Naive thymus-derived CD4-positive, alpha-beta T cell (primary cell): ENCODE data around the gene PEX14. TPM values are rescaled to one million over a fixed set of nuclear protein-coding genes. Genes with fewer than 3 reads are reported as not detected.
A peak's percentile ranks its signal among the peaks of the same experiment; 100 is the strongest.

Experiments used
- ATAC-seq: fragments of 150-1000 bp; cut with Tn5 transposase; 2 replicates; pipeline ENCODE4 v1.10.0; 2021; ENCODE audit warnings: mild to moderate bottlenecking, moderate library complexity
- CTCF ChIA-PET: fragments of 350-600 bp; sonication (Branson Sonifier 250); formaldehyde crosslinking; loops from one replicate; lab custom pipeline; 2021; ENCODE audit warnings: antibody characterized with exemption; lab: Charles Lee
- POLR2A ChIA-PET: fragments of 350-600 bp; sonication (Branson Sonifier 250); formaldehyde crosslinking; loops from one replicate; lab custom pipeline; 2021; ENCODE audit warnings: antibody characterized with exemption, inconsistent platforms; lab: Charles Lee
- DNase-seq, 9 donors: peaks; one replicate each; pipeline versions ENCODE4 v3.0.0 to v3.0.0-alpha.2; 2020 to 2022; ENCODE audit warnings: mixed read lengths in 1 of 9
- H3K27ac ChIP-seq: one replicate; pipeline ENCODE4 v1.7.0; 2013; ENCODE audit warnings: mild to moderate bottlenecking, low read depth, low read length, moderate library complexity
- H3K27me3 ChIP-seq, 2 donors: one replicate each; pipeline ENCODE4 v1.7.0; 2013; ENCODE audit warnings: low read length in 2 of 2, mild to moderate bottlenecking in 2 of 2, moderate library complexity in 2 of 2; ENCODE audit not compliant: control insufficient read depth in 2 of 2, insufficient read depth in 2 of 2
- H3K36me3 ChIP-seq, 3 experiments: 1 replicate in 2 of 3; 2 replicates in 1 of 3; pipeline ENCODE4 v1.7.0; 2013; ENCODE audit warnings: low read length in 3 of 3, mild to moderate bottlenecking in 3 of 3, moderate library complexity in 1 of 3; ENCODE audit not compliant: insufficient read depth in 3 of 3, control insufficient read depth in 2 of 3
- H3K4me1 ChIP-seq, 2 donors: one replicate each; pipeline ENCODE4 v1.7.0; 2013; ENCODE audit warnings: low read length in 2 of 2, mild to moderate bottlenecking in 2 of 2, moderate library complexity in 1 of 2; ENCODE audit not compliant: control insufficient read depth in 2 of 2, insufficient read depth in 2 of 2
- H3K4me3 ChIP-seq: 2 replicates; pipeline ENCODE4 v1.7.0; 2013; ENCODE audit warnings: mild to moderate bottlenecking, low read length
- H3K9me3 ChIP-seq, 3 experiments: 1 replicate in 2 of 3; 2 replicates in 1 of 3; pipeline ENCODE4 v1.7.0; 2013; ENCODE audit warnings: low read length in 3 of 3; ENCODE audit not compliant: control insufficient read depth in 2 of 3
- H3K27ac Mint-ChIP-seq, 9 donors: one replicate each; pipeline ENCODE4 v1.8.0; 2020 to 2022; ENCODE audit warnings: mixed read lengths in 9 of 9, mild to moderate bottlenecking in 8 of 9, moderate library complexity in 5 of 9, inconsistent platforms in 2 of 9
- H3K27me3 Mint-ChIP-seq, 5 donors: one replicate each; pipeline ENCODE4 v1.8.0; 2021 to 2022; ENCODE audit warnings: mixed read lengths in 5 of 5, mild to moderate bottlenecking in 1 of 5
- H3K36me3 Mint-ChIP-seq, 5 donors: one replicate each; pipeline ENCODE4 v1.8.0; 2020 to 2022; ENCODE audit warnings: mixed read lengths in 5 of 5, mild to moderate bottlenecking in 3 of 5, inconsistent platforms in 1 of 5
- H3K4me1 Mint-ChIP-seq, 7 donors: one replicate each; pipeline ENCODE4 v1.8.0; 2020 to 2022; ENCODE audit warnings: mixed read lengths in 7 of 7, mild to moderate bottlenecking in 3 of 7, inconsistent platforms in 1 of 7
- H3K4me3 Mint-ChIP-seq, 10 donors: one replicate each; pipeline ENCODE4 v1.8.0; 2020 to 2022; ENCODE audit warnings: mild to moderate bottlenecking in 10 of 10, mixed read lengths in 10 of 10, moderate library complexity in 6 of 10, inconsistent platforms in 2 of 10
- H3K9me3 Mint-ChIP-seq, 11 donors: one replicate each; pipeline ENCODE4 v1.8.0; 2020 to 2022; ENCODE audit warnings: mixed read lengths in 11 of 11, mild to moderate bottlenecking in 4 of 11, inconsistent platforms in 1 of 11, moderate library complexity in 1 of 11
- intact Hi-C, 2 donors: fragments of 100-400 bp; cut with micrococcal nuclease; formaldehyde crosslinking; loops; one replicate each; pipeline ENCODE4 v1.15.1; 2023
- polyA plus RNA-seq, 2 donors: library from polyadenylated mRNA; unstranded; fragments of 300-500 nt; fragmentation: Illumina TruSeq; gene quantifications; one replicate each; pipeline ENCODE4 v1.2.3, GENCODE V29; 2021
- total RNA-seq, 6 experiments: library from RNA in 5 of 6; stranded (reverse) in 5 of 6; gene quantifications; 1 replicate in 5 of 6; 2 replicates in 1 of 6; pipeline ENCODE4 v1.2.3 and lab custom pipeline; 2021 to 2026

Gene PEX14
- total and polyA plus RNA-seq, 7 experiments from 2014 or later = 3.6 to 27.8 (median 21.3) TPM

GRCh38 chr1:10626791-10627410 lies 152.2 kb downstream of the PEX14 start:
- POLR2A ChIA-PET = no interaction called here
- Histone ChIP-seq H3K4me1 (no peaks in the 10 kb centered on the region), H3K9me3 (no peaks in the 10 kb centered on the region), H3K27ac (no peak overlapping the region), H3K27me3 (no peaks in the 10 kb centered on the region), H3K4me3 (no peak overlapping the region), H3K36me3 (peaks cover 0 to 90% (median 0%) of the 10 kb centered on the region in 3 experiments)
- Mint-ChIP-seq H3K9me3 (no peaks in the 10 kb centered on the region), H3K27ac (no peak overlapping the region), H3K4me3 (no peak overlapping the region), H3K27me3 (no peaks in the 10 kb centered on the region), H3K4me1 (no peaks in the 10 kb centered on the region), H3K36me3 (peaks cover 0 to 51% (median 0%) of the 10 kb centered on the region in 5 donors)
- no peak for ATAC-seq
- intact Hi-C loops = no loop called here
- DNase-seq = no peak
- CTCF ChIA-PET = no interaction called here

- H3K4me3 Mint-ChIP-seq = no peak overlapping the region
- no peak for ATAC-seq
- peak in 1 of 9 donors; percentile 0 for DNase-seq
- POLR2A ChIA-PET = no interaction called here
- Histone ChIP-seq H3K4me3 (no peak overlapping the region), H3K27me3 (no peaks in the 10 kb centered on the region), H3K4me1 (no peaks in the 10 kb centered on the region), H3K36me3 (peaks cover 0 to 81% (median 0%) of the 10 kb centered on the region in 3 experiments), H3K9me3 (no peaks in the 10 kb centered on the region), H3K27ac (no peak overlapping the region)
- no peaks in the 10 kb centered on the region for H3K4me1 Mint-ChIP-seq
- H3K27me3 Mint-ChIP-seq = no peaks in the 10 kb centered on the region
- peaks cover 0 to 37% (median 0%) of the 10 kb centered on the region in 5 donors for H3K36me3 Mint-ChIP-seq
- H3K27ac Mint-ChIP-seq = no peak overlapping the region
- CTCF ChIA-PET = no interaction called here
- intact Hi-C loops = no loop called here
- no peaks in the 10 kb centered on the region for H3K9me3 Mint-ChIP-seq
These were observed 153.9 kb downstream of the PEX14 start for GRCh38 chr1:10628685-10629084.

GRCh38 chr1:10629091-10629815 lies 154.5 kb downstream of the PEX14 start:
- ChIA-PET POLR2A (no interaction called here), CTCF (no interaction called here)
- Histone ChIP-seq H3K4me3 (no peak overlapping the region), H3K27ac (no peak overlapping the region), H3K4me1 (no peaks in the 10 kb centered on the region), H3K36me3 (peaks cover 0 to 75% (median 0%) of the 10 kb centered on the region in 3 experiments), H3K27me3 (no peaks in the 10 kb centered on the region), H3K9me3 (no peaks in the 10 kb centered on the region)
- Mint-ChIP-seq H3K4me3 (no peak overlapping the region), H3K4me1 (no peaks in the 10 kb centered on the region), H3K27me3 (no peaks in the 10 kb centered on the region), H3K27ac (no peak overlapping the region), H3K36me3 (peaks cover 0 to 34% (median 0%) of the 10 kb centered on the region in 5 donors), H3K9me3 (no peaks in the 10 kb centered on the region)
- DNase-seq (peak in 1 of 9 donors; percentile 2), ATAC-seq (no peak)
- intact Hi-C loops = no loop called here

- Histone ChIP-seq H3K9me3 (no peaks in the 10 kb centered on the region), H3K27me3 (no peaks in the 10 kb centered on the region), H3K4me3 (no peak overlapping the region), H3K36me3 (peaks cover 0 to 68% (median 0%) of the 10 kb centered on the region in 3 experiments), H3K4me1 (no peaks in the 10 kb centered on the region), H3K27ac (no peak overlapping the region)
- ChIA-PET CTCF (no interaction called here), POLR2A (no interaction called here)
- Mint-ChIP-seq H3K4me1 (no peaks in the 10 kb centered on the region), H3K27me3 (no peaks in the 10 kb centered on the region), H3K4me3 (no peak overlapping the region), H3K36me3 (peaks cover 0 to 28% (median 0%) of the 10 kb centered on the region in 5 donors), H3K27ac (no peak overlapping the region), H3K9me3 (no peaks in the 10 kb centered on the region)
- ATAC-seq = no peak
- intact Hi-C loops = loop anchor here in 1 of 2 donors (10.0 kb wide), 1 partner anchor 115 kb away; no protein-coding TSS in a partner anchor
- peak in 1 of 9 donors; percentile 6 for DNase-seq
These were observed 155.2 kb downstream of the PEX14 start for GRCh38 chr1:10629816-10630571.

- POLR2A ChIA-PET = no interaction called here
- Histone ChIP-seq H3K36me3 (peaks cover 0 to 61% (median 0%) of the 10 kb centered on the region in 3 experiments), H3K27ac (no peak overlapping the region), H3K9me3 (no peaks in the 10 kb centered on the region), H3K4me3 (no peak overlapping the region), H3K27me3 (no peaks in the 10 kb centered on the region), H3K4me1 (no peaks in the 10 kb centered on the region)
- CTCF ChIA-PET = no interaction called here
- H3K4me3 Mint-ChIP-seq = no peak overlapping the region
- no peaks in the 10 kb centered on the region for H3K27me3 Mint-ChIP-seq
- intact Hi-C loops = loop anchor here in 1 of 2 donors (10.0 kb wide), 1 partner anchor 116 kb away; no protein-coding TSS in a partner anchor
- no peaks in the 10 kb centered on the region for H3K4me1 Mint-ChIP-seq
- ATAC-seq (no peak), DNase-seq (peak in 1 of 9 donors; percentile 0)
- H3K9me3 Mint-ChIP-seq = no peaks in the 10 kb centered on the region
- peaks cover 0 to 22% (median 0%) of the 10 kb centered on the region in 5 donors for H3K36me3 Mint-ChIP-seq
- no peak overlapping the region for H3K27ac Mint-ChIP-seq
These were observed 155.9 kb downstream of the PEX14 start for GRCh38 chr1:10630661-10631120.

GRCh38 chr1:10631121-10631810 lies 156.5 kb downstream of the PEX14 start:
- Histone ChIP-seq H3K36me3 (peaks cover 0 to 55% (median 0%) of the 10 kb centered on the region in 3 experiments), H3K27me3 (no peaks in the 10 kb centered on the region), H3K27ac (no peak overlapping the region), H3K4me3 (no peak overlapping the region), H3K4me1 (no peaks in the 10 kb centered on the region), H3K9me3 (no peaks in the 10 kb centered on the region)
- no peaks in the 10 kb centered on the region for H3K27me3 Mint-ChIP-seq
- H3K9me3 Mint-ChIP-seq = no peaks in the 10 kb centered on the region
- ChIA-PET CTCF (no interaction called here), POLR2A (no interaction called here)
- DNase-seq (peak in 1 of 9 donors; percentile 6), ATAC-seq (no peak)
- H3K4me1 Mint-ChIP-seq = no peaks in the 10 kb centered on the region
- no peak overlapping the region for H3K4me3 Mint-ChIP-seq
- H3K27ac Mint-ChIP-seq = no peak overlapping the region
- H3K36me3 Mint-ChIP-seq = peaks cover 0 to 22% (median 0%) of the 10 kb centered on the region in 5 donors
- intact Hi-C loops = loop anchor here in 1 of 2 donors (10.0 kb wide), 1 partner anchor 116 kb away; no protein-coding TSS in a partner anchor
